HepG2 (cell line): ENCODE results near the gene USP35. TPM values are rescaled to one million over a fixed set of nuclear protein-coding genes. Genes with fewer than 3 reads are reported as not detected.

Experiments used
- ATAC-seq: fragments of 200-7000 bp; cut with Tn5 transposase; 3 replicates; pipeline ENCODE4 v1.9.1; 2020; ENCODE audit warnings: mild to moderate bottlenecking, moderate library complexity
- BruUV-seq: library from RNA; stranded (reverse); fragments of 400-500 nt; replicated peaks from 2 replicates; lab custom pipeline; 2021; lab: Mats Ljungman, UMichigan
- CTCF ChIA-PET: fragments of 300-600 bp; formaldehyde crosslinking; extraction: SDS; loops from one replicate; lab custom pipeline; 2021; ENCODE audit warnings: low total read pairs, inconsistent platforms, low intra/inter-chr PET ratio; lab: Yijun Ruan, JAX
- POLR2A ChIA-PET: fragments of 350-600 bp; sonication (Branson Sonifier 250); formaldehyde crosslinking; loops from one replicate; lab custom pipeline; 2020; ENCODE audit warnings: antibody characterized with exemption, inconsistent platforms; lab: Yijun Ruan, JAX
- DNase-seq: peaks from one replicate; pipeline ENCODE4 v3.0.0-alpha.2; 2015; ENCODE audit warnings: low spot score
- FAIRE-seq: peaks from 3 replicates; lab custom pipeline; 2011; peaks lifted over from hg19 to GRCh38; lab: Jason Lieb, UNC
- H2AFZ ChIP-seq: one replicate; pipeline ENCODE4 v1.6.1; 2011; ENCODE audit warnings: low read length, inconsistent platforms
- H3K27ac ChIP-seq: fragments of 300-600 bp; 3 replicates; pipeline ENCODE4 v1.8.0; 2011; ENCODE audit warnings: mixed run types, mild to moderate bottlenecking, mixed read lengths, low read length, inconsistent platforms; ENCODE audit not compliant: insufficient read depth; ENCODE audit errors: extremely low read length
- H3K27me3 ChIP-seq, 2 experiments: fragments of 200-600 bp in 1 of 2; 2 replicates in 1 of 2; 3 replicates in 1 of 2; pipeline versions ENCODE4 v1.6.0 to v1.8.0; 2011; ENCODE audit warnings: low read length in 2 of 2, mild to moderate bottlenecking in 2 of 2, moderate library complexity in 2 of 2, inconsistent platforms in 1 of 2; ENCODE audit not compliant: insufficient read depth in 2 of 2, control insufficient read depth in 1 of 2
- H3K36me3 ChIP-seq, 2 experiments: fragments of 200-600 bp in 1 of 2; replicated peaks in 1 of 2; 2 replicates in 1 of 2; 3 replicates in 1 of 2; pipeline versions ENCODE4 v1.5.1 to v1.8.0; 2011; ENCODE audit warnings: low read length in 2 of 2, inconsistent platforms in 1 of 2; ENCODE audit not compliant: insufficient read depth in 2 of 2, control insufficient read depth in 1 of 2
- H3K4me1 ChIP-seq: 2 replicates; pipeline ENCODE4 v1.5.1; 2012; ENCODE audit warnings: low read length, inconsistent platforms; ENCODE audit not compliant: insufficient read depth
- H3K4me2 ChIP-seq: 2 replicates; pipeline ENCODE4 v1.6.0; 2011; ENCODE audit warnings: low read depth, low read length, inconsistent platforms
- H3K4me3 ChIP-seq, 3 experiments: fragments of 200-600 bp in 1 of 3; sonication (generic), shearing (Covaris generic) in 1 of 3; replicated peaks in 1 of 3; 2 replicates each; pipeline ENCODE4 v1.5.1; 2011 to 2016; ENCODE audit warnings: low read length in 3 of 3, inconsistent platforms in 2 of 3, low read depth in 2 of 3, mild to moderate bottlenecking in 2 of 3, control low read depth in 1 of 3, mixed read lengths in 1 of 3; ENCODE audit not compliant: insufficient read depth in 1 of 3
- H3K79me2 ChIP-seq: one replicate; pipeline ENCODE4 v1.6.1; 2011; ENCODE audit warnings: low read length, inconsistent platforms; ENCODE audit not compliant: insufficient read depth
- H3K9ac ChIP-seq: 2 replicates; pipeline ENCODE4 v1.6.0; 2011; ENCODE audit warnings: mild to moderate bottlenecking, low read depth, low read length, inconsistent platforms; ENCODE audit not compliant: insufficient read depth
- H3K9me3 ChIP-seq: 2 replicates; pipeline ENCODE4 v1.5.1; 2012; ENCODE audit warnings: mild to moderate bottlenecking, low read length
- H4K20me1 ChIP-seq: 2 replicates; pipeline ENCODE4 v1.6.0; 2011; ENCODE audit warnings: inconsistent platforms, mild to moderate bottlenecking, low read length, moderate library complexity; ENCODE audit not compliant: insufficient read depth
- BRD4 ChIP-seq: sonication (generic); formaldehyde crosslinking; IDR thresholded peaks from 2 replicates; pipeline ENCODE4 v1.4.0; 2020; ENCODE audit warnings: missing genetic modification reagents
- CEBPG ChIP-seq: IDR thresholded peaks from 2 replicates; pipeline ENCODE4 v1.6.1; 2016
- RARG ChIP-seq: sonication (generic); formaldehyde crosslinking; IDR thresholded peaks from 2 replicates; pipeline ENCODE4 v1.4.0; 2020; ENCODE audit warnings: low read depth, mild to moderate bottlenecking, missing genetic modification reagents
- SOX6 ChIP-seq, 2 experiments: fragments of 450-650 bp in 1 of 2; sonication (generic) in 1 of 2; formaldehyde crosslinking in 1 of 2; IDR thresholded peaks; 2 replicates each; pipeline versions ENCODE4 v1.4.0 to v1.6.1; 2017 to 2020; ENCODE audit warnings: antibody characterized with exemption in 1 of 2, mild to moderate bottlenecking in 1 of 2, missing genetic modification reagents in 1 of 2
- ZNF12 ChIP-seq: sonication (generic); formaldehyde crosslinking; IDR thresholded peaks from 2 replicates; pipeline ENCODE4 v1.5.0; 2020; ENCODE audit warnings: missing genetic modification reagents
- ZNF207 ChIP-seq: fragments of 450-650 bp; IDR thresholded peaks from 2 replicates; pipeline ENCODE4 v1.6.1; 2016; ENCODE audit warnings: antibody characterized with exemption, borderline replicate concordance
- ZNF230 ChIP-seq: sonication (generic); formaldehyde crosslinking; IDR thresholded peaks from 2 replicates; pipeline ENCODE4 v1.4.0; 2020; ENCODE audit warnings: mild to moderate bottlenecking, missing genetic modification reagents
- ZNF761 ChIP-seq: sonication (generic); formaldehyde crosslinking; conservative IDR thresholded peaks from 2 replicates; pipeline ENCODE4 v1.4.0; 2020; ENCODE audit warnings: mild to moderate bottlenecking, missing genetic modification reagents
- WGBS: methylation state at CpG from one replicate; pipeline ENCODE4 v1.1.6; 2017; ENCODE audit warnings: low lambda C conversion rate; 5-methylcytosine and 5-hydroxymethylcytosine counted together
- in situ Hi-C: cut with HindIII; loops from 2 replicates; pipeline ENCODE4 v1.10.0; 2017; ENCODE audit warnings: low pct_unique_long_range_greater_than_20kb; ENCODE audit not compliant: extremely low pct_ligation_motif_present
- intact Hi-C: fragments of 100-400 bp; cut with micrococcal nuclease; formaldehyde crosslinking; loops from one replicate; pipeline ENCODE4 v1.10.0; 2022; ENCODE audit not compliant: unreplicated experiment
- polyA plus RNA-seq, 8 experiments: library from polyadenylated mRNA; depleted of rRNA in 3 of 8; stranded (reverse) in 7 of 8; unstranded in 1 of 8; fragments of >200 nt; fragmentation: Illumina TruSeq in 4 of 8; extraction: Trizol in 4 of 8; gene quantifications; 2 replicates each; pipeline versions ENCODE4 v1.2.1 to v1.2.3, GENCODE V29; 2011 to 2016; ENCODE audit warnings: low read depth in 4 of 8, missing spikeins in 1 of 8, mixed read lengths in 1 of 8; ENCODE audit not compliant: insufficient read depth in 1 of 8
- total RNA-seq, 5 experiments: library from RNA; depleted of rRNA; stranded (reverse); fragments of >200 nt; fragmentation: Illumina TruSeq; extraction: Trizol; gene quantifications; 2 replicates each; pipeline ENCODE4 v1.2.3, GENCODE V29; 2016; ENCODE audit warnings: low read depth in 1 of 5
- TF ChIP-seq, protein P1 (sequence below): fragments of 450-650 bp; IDR thresholded peaks from 2 replicates; pipeline ENCODE4 v1.6.1; 2016
- TF ChIP-seq, protein P2 (sequence below): sonication (generic); formaldehyde crosslinking; IDR thresholded peaks from 2 replicates; pipeline ENCODE4 v1.9.0; 2022; ENCODE audit warnings: low read depth, missing genetic modification reagents
- TF ChIP-seq, protein P3 (sequence below): sonication (generic); formaldehyde crosslinking; IDR thresholded peaks from 2 replicates; pipeline ENCODE4 v1.4.0; 2020; ENCODE audit warnings: missing genetic modification reagents
- TF ChIP-seq, protein P4 (sequence below): sonication (generic); formaldehyde crosslinking; conservative IDR thresholded peaks from 2 replicates; pipeline ENCODE4 v1.4.0; 2020; ENCODE audit warnings: missing genetic modification reagents

Gene USP35
- total and polyA plus RNA-seq, 2 of the 13 experiments (the other 11 are each of a cell fraction or from before 2014, with no cell fraction given) = 4.6 to 7.7 TPM

DNA sequence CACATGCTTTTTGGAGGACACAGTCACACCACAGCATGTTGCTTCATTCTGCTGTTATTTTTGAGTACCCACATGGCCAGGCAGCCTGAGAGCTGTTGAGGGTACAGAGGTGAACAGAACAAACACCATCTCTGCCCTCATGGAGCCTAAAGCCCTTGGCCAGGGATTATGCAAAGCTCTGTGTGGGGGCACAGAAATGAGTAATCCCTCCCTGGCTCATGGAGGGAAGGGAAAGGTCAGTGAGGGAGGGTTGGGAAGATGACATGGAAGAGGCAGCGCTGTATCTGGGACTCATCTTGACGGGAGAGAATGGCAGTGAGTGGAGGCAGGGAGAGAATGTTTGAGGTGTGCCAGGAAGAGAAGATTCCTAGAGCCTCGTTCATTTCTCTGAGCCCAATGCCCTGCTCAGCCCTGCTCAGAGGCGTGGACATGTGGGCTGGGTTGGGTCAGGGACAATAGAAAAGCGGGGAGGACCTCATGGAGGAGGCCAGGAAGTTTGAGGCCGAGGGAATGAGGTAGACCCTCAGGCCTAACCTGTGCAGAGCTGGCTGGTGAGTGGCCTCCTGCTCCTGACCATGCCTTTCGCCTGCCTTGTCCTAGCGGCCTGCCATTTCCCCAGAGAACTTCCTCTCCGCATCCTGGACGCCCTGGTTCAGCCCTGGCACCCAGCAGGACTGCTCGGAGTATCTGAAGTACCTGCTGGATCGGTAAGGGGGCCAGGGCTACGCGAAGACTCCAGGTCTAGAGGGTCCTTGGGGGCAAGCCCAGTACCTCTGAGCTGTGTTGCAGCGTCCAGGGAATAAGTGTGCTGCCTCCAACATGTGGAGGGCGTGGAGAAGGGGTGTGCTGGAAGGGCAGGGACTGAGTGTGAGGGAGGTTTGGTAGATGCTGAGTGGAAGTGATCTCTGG lies 19.8 kb downstream of the USP35 start (continued):
- TF ChIP-seq, protein P1, sequence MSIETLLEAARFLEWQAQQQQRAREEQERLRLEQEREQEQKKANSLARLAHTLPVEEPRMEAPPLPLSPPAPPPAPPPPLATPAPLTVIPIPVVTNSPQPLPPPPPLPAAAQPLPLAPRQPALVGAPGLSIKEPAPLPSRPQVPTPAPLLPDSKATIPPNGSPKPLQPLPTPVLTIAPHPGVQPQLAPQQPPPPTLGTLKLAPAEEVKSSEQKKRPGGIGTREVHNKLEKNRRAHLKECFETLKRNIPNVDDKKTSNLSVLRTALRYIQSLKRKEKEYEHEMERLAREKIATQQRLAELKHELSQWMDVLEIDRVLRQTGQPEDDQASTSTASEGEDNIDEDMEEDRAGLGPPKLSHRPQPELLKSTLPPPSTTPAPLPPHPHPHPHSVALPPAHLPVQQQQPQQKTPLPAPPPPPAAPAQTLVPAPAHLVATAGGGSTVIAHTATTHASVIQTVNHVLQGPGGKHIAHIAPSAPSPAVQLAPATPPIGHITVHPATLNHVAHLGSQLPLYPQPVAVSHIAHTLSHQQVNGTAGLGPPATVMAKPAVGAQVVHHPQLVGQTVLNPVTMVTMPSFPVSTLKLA = 0 out of 2 replicates have a peak, but pooled peaks have one; percentile 18
- TF ChIP-seq, protein P2, sequence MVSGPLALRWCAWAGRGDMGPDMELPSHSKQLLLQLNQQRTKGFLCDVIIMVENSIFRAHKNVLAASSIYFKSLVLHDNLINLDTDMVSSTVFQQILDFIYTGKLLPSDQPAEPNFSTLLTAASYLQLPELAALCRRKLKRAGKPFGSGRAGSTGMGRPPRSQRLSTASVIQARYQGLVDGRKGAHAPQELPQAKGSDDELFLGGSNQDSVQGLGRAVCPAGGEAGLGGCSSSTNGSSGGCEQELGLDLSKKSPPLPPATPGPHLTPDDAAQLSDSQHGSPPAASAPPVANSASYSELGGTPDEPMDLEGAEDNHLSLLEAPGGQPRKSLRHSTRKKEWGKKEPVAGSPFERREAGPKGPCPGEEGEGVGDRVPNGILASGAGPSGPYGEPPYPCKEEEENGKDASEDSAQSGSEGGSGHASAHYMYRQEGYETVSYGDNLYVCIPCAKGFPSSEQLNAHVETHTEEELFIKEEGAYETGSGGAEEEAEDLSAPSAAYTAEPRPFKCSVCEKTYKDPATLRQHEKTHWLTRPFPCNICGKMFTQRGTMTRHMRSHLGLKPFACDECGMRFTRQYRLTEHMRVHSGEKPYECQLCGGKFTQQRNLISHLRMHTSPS (CRISPR knock-in tag) = peak; percentile 57; the same call in 1 of the 2 replicates
- TF ChIP-seq SOX6 (IDR thresholded peaks at IDR 0.05) (no peak), SOX6 (CRISPR knock-in tag; IDR thresholded peaks at IDR 0.05) (0 out of 2 replicates have a peak, but pooled peaks have one; percentile 19), CEBPG (CRISPR knock-in tag) (peak; percentile 17; the same call in 1 of the 2 replicates)

DNA sequence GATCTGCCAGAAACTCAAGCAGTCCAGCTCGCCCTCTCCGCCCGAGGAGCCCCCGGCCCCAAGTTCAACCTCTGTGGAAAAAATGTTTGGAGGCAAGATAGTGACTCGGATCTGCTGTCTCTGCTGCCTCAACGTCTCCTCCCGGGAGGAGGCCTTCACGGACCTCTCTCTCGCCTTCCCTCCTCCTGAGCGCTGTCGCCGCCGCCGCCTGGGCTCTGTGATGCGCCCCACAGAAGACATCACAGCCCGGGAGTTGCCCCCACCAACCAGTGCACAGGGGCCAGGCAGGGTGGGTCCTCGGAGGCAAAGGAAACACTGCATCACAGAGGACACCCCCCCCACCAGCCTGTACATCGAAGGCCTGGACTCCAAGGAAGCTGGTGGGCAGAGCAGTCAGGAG lies 20.8 kb downstream of the USP35 start:
- no peak for TF ChIP-seq ZNF761 (CRISPR knock-in tag)
- no peak for TF ChIP-seq ZNF207
- TF ChIP-seq ZNF230 (CRISPR knock-in tag) = no peak
- TF ChIP-seq, protein P3, sequence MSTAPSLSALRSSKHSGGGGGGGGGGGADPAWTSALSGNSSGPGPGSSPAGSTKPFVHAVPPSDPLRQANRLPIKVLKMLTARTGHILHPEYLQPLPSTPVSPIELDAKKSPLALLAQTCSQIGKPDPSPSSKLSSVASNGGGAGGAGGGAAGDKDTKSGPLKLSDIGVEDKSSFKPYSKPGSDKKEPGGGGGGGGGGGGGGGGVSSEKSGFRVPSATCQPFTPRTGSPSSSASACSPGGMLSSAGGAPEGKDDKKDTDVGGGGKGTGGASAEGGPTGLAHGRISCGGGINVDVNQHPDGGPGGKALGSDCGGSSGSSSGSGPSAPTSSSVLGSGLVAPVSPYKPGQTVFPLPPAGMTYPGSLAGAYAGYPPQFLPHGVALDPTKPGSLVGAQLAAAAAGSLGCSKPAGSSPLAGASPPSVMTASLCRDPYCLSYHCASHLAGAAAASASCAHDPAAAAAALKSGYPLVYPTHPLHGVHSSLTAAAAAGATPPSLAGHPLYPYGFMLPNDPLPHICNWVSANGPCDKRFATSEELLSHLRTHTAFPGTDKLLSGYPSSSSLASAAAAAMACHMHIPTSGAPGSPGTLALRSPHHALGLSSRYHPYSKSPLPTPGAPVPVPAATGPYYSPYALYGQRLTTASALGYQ (CRISPR knock-in tag) = no peak
- TF ChIP-seq, protein P4, sequence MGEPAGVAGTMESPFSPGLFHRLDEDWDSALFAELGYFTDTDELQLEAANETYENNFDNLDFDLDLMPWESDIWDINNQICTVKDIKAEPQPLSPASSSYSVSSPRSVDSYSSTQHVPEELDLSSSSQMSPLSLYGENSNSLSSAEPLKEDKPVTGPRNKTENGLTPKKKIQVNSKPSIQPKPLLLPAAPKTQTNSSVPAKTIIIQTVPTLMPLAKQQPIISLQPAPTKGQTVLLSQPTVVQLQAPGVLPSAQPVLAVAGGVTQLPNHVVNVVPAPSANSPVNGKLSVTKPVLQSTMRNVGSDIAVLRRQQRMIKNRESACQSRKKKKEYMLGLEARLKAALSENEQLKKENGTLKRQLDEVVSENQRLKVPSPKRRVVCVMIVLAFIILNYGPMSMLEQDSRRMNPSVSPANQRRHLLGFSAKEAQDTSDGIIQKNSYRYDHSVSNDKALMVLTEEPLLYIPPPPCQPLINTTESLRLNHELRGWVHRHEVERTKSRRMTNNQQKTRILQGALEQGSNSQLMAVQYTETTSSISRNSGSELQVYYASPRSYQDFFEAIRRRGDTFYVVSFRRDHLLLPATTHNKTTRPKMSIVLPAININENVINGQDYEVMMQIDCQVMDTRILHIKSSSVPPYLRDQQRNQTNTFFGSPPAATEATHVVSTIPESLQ = no peak
- no peak for TF ChIP-seq RARG (CRISPR knock-in tag)
- no peak for TF ChIP-seq BRD4 (CRISPR knock-in tag)
- TF ChIP-seq ZNF12 (CRISPR knock-in tag) = no peak
- intact Hi-C loops (no loop called here), in situ Hi-C loops (no loop called here)
- Histone ChIP-seq H3K4me1 (peaks cover 21% of the 10 kb centered on the region), H3K79me2 (no peaks in the 10 kb centered on the region), H2AFZ (no peak overlapping the region), H3K4me2 (no peak overlapping the region), H3K9ac (no peak overlapping the region), H4K20me1 (no peaks in the 10 kb centered on the region), H3K36me3 (peaks cover 11 to 34% of the 10 kb centered on the region in 2 experiments; a peak in 3 of 5 replicates), H3K4me3 (no peak overlapping the region), H3K27me3 (no peaks in the 10 kb centered on the region), H3K9me3 (no peaks in the 10 kb centered on the region), H3K27ac (no peak overlapping the region)
- POLR2A ChIA-PET = no interaction called here
- DNase-seq (no peak), FAIRE-seq (no peak), ATAC-seq (no peak)
- CTCF ChIA-PET = no interaction called here
- no TSS peak for BruUV-seq
- WGBS = 97% methylated on average over 18 of the region's 18 CpGs
